HG03095 (cell line): ENCODE measurements around the gene METAP1D.

ENCODE experiments used
- ATAC-seq: cut with Tn5 transposase; IDR thresholded peaks from one replicate; pipeline ENCODE4 v1.9.1; 2021; ENCODE audit warnings: moderate library complexity; ENCODE audit not compliant: unreplicated experiment

The METAP1D gene

DNA sequence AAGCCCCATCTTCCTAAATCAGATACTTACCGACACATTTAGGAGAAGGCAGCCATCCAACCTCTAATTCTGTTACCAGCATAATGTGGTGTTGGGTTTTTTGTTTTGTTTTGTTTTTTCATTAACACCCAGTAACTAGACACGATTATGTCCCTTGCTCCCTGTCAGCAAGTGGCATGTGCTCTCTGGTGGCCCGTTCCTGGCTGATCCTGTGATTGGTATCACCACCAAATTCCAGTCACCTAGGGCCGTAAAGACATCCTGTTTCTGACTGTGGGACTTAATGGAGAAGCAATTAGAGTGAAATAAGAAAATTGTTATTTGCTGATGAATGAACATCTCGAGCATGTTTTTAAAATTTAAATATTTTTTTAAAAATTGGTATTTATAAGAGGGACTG lies 79.7 kb downstream of the METAP1D start:
- no peak for ATAC-seq

DNA sequence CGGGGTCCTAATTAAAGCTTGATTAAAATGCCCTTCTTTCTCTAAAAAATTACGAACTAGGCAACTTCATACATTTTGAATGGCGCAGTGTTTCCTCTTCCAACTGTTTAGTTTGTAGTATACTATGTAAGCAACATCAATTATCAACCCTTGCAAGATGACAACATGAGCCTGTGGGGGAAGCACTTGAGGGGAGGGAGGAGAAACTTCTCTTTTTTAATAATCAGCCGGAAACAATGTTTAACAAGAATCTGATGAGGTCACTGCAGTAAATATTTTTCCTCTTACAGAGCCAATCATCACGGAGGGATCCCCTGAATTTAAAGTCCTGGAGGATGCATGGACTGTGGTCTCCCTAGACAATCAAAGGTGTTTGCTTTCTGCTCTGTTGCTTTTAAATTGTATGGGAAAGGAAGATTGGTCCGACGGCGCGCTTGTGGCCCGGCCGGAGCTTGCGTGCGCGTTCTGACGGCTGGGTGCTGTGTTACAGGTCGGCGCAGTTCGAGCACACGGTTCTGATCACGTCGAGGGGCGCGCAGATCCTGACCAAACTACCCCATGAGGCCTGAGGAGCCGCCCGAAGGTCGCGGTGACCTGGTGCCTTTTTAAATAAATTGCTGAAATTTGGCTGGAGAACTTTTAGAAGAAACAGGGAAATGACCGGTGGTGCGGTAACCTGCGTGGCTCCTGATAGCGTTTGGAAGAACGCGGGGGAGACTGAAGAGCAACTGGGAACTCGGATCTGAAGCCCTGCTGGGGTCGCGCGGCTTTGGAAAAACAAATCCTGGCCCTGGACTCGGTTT lies 80.3 kb downstream of the METAP1D start:
- no peak for ATAC-seq

DNA sequence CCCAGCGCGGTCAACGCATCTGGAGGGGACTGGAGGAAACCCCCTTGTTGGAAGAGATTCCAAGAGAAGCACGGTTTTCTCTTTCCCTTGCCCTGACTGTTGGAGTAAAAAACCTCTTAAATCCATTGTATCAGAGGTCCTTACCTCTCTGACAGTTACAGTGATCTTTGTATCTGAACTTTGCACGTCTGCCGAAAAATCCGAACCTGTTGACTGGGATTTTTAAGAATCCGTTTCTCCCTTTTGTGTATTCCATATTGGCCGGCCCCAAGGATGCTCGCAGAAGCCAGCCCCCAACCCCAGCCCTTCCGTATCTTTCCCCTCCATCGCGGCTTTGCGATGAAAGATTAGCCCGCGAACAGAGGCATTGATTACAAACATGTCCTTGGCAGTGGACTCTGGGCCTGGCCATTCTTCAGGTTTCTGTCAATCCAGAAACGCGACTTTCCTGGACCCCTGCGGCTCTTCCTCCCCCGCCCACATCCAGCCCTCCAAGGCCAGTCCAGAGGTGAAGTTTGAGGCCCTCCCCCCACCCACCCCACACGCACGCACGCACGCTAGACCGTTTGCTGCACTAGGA lies 81.0 kb downstream of the METAP1D start:
- no peak for ATAC-seq

DNA sequence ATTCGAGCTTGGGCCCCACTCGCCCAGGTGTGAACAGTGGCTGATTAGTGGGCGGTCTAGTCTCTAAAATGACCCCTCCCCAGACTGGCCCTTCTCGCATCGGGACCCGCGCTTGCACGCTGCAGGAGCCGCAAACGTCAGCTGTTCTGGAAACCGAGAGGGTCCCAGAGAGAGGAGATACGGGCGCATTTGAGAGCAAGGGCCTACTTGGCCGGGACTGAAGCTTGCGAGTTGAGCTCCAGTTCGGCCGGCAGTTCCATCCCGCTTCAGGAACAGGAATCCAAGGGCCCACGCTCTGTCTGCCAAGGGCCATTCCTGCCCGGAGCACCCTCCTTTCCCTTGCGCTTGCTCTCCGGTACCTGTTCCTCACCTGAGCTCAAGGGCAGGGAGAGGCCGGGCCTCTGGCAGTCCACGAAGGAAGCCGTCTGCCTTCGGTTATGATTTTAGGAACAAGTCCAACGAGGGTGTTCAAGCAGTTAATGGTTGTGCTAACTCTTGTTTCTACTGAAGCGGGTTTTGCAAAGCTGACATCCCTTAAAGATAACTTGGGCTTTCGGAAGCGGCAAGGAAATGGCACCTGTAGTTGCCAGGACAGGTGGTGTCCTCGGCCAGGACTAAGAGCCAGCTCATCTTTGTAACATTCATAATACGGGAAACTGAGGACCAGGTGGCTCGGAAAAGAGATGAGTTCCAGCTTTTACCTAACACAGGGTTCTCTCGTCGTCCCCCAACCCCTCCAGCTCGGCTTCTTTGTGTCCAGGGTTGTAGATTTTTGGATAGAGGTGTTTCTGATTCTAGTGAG lies 81.7 kb downstream of the METAP1D start:
- no peak for ATAC-seq

DNA sequence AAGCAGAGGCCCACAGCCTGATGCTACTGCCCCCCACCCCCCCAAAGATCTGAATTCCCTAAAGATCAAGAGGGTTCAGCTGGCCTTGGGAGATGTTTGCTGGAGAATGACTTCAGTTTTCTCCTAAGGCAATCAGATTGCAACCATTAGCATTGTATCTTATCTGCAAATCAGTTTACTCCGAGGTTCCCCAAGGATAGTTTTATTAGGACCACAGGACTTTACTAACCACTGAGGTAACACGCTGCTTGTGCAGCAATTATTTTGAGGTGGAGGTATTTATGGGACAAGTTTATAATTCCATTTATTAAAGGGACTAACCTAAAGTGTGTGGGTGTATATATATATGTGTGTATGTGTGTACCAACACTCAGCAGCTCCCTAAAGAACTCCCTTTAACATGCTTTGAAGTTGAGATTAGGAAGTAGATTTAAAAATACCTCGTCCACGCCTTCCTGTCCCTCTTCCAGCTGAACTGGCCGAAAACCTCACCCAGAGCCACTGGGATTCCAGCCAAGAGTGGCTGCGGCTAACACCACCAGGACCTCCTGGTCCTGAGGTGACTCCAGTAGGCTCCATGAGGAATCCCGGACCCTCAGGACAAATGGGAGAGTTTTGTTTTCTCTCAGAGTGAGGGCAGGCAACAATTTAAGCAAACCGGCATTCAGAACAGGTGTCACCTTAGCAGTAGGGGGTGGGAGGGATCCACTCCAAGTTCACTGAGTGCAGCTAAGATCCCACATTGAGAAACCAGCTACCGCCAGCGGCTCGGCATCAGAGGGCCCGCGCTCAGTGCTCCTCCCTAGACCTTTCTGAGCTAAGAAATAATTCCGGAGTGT lies 82.6 kb downstream of the METAP1D start:
- ATAC-seq = no peak

DNA sequence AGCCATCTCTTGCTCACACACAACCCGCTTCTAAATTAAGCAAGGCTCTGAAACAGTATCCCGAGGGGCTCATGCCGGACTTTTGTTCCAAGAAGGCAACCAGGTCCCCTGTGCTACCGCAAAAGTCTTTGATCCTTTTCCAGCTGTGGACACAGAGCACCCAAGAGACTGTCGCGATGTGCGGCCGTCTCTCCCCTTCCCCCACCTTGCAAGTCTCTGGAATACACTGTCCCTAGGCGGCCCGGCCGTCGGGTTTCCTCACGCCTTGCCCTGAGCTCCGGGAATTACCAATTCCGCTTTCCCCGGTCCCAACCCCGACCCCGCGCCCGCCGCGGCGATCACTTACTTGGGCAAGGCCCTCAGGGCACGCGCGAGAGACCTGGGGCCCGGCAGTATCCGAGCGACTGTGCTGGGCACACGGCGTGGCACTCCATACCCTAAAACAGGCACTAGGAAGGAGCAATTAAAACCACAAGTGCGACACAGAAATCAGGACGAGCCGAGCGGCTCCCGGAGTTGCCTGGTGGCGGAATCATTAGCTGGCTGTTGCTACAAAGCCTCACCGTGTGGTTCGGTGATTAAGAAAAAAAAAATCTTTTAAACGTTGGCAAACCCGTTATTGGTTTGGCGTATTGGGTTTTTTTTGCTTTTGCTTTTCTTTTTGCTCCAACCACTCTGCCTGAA lies 83.3 kb downstream of the METAP1D start:
- ATAC-seq = no peak

DNA sequence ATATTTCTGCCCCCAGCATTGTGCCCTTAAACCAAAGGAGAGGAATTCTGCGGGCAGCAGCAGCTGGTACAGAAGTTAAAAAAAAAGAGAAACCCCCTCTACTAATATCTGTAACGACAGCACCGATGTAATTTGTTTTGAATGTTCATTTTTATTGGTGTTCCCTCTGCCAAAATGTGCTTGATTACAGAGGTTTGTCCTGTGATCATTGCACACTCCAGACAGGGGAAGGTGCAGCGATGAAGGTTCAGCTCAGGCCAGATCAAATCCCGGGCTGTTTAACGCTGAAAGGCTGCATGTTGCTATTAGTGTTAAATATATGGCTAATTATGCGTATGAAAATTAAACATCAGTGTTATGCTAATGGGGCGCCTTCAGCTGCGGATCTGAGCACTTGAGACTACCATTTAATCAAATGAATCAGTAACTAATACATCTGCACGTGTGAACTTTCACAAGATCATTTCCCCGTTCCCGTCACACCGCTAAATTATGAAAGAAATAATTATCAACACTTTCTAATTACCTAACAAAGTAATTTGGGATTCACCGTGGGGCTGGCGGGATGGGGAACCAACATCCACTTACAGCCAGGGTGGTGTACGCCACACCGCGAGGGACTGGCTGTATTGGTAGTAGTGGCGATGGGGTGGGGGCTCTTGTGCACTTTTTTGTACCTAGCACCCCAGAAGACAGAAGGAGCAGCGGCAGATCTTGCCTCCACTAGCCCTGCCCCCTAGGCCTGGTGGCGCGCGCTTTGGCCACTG lies 84.1 kb downstream of the METAP1D start:
- ATAC-seq = no peak

DNA sequence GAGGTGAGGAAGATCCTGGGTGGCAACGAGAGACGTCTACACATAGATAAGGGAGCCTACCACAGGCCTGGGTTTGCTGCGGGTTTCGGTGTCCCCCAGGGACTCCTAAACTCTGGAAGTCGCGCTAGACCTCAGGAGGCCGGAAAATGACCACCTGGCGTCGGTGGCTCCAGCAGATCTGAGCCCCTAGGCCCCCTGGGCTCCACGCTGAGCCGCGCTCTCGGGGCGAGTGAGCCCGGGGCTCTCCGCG lies 84.6 kb downstream of the METAP1D start:
- ATAC-seq = no peak

DNA sequence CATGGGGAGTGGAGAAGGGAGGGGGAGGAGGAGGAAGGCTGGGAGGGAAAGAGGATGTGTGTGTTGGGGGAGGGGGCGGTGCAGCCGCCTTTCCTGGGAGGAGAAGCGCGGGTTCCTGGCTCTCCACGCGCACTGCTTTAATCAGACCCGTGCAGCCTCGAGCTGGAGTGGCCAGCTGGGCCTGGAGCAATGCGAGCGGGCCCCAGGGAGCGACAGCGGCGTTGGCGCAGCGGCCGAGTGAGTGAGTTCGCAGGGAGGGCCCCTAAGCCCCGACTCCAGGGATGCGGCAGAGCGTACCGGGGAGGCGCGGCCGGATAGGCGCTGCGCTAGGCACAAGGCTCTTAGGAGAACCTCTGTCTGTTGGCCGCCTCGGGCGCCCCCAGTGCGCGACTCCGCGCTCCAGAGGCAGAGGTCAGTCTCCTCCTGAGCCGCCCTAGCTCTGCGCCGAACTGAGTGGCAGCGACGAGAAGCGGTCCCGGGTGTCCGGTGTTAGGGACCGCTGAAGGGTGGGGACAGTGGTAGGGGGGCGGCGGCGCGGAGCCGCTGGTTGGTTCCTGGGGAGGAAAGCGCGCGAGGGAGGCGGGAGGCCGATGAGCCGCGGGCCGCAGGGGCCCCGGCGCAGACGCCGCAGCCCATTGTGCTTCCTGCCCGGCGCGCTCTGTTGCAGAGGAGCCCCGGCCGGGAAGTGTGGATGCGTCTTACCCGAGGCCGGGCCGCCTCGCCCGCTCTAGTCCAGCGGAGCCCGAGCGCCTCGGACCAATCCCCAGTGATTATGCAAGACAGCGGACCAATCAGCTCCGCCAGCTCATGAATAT lies 85.1 kb downstream of the METAP1D start:
- ATAC-seq = peak; percentile 91

DNA sequence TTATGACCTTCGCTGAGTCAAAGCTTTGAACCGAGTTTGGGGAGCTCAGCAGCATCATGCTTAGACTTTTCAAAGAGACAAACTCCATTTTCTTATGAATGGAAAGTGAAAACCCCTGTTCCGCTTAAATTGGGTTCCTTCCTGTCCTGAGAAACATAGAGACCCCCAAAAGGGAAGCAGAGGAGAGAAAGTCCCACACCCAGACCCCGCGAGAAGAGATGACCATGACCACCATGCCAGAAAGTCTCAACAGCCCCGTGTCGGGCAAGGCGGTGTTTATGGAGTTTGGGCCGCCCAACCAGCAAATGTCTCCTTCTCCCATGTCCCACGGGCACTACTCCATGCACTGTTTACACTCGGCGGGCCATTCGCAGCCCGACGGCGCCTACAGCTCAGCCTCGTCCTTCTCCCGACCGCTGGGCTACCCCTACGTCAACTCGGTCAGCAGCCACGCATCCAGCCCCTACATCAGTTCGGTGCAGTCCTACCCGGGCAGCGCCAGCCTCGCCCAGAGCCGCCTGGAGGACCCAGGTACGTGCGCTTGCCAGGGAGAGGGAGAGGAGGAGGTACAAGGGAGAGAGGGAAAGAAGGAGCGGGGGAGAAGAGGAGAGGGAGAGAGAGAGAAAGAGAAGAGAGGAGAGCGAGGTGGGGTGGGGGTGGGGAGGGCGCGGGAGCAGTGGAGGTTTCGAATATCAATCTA lies 85.9 kb downstream of the METAP1D start, which contains the start of gene DLX1:
DLX1 (plus strand) TSS at position 48 of the 700 bp plus-strand sequence; CDS start at position 219, 171 bp downstream.
- ATAC-seq = peak; percentile 13

DNA sequence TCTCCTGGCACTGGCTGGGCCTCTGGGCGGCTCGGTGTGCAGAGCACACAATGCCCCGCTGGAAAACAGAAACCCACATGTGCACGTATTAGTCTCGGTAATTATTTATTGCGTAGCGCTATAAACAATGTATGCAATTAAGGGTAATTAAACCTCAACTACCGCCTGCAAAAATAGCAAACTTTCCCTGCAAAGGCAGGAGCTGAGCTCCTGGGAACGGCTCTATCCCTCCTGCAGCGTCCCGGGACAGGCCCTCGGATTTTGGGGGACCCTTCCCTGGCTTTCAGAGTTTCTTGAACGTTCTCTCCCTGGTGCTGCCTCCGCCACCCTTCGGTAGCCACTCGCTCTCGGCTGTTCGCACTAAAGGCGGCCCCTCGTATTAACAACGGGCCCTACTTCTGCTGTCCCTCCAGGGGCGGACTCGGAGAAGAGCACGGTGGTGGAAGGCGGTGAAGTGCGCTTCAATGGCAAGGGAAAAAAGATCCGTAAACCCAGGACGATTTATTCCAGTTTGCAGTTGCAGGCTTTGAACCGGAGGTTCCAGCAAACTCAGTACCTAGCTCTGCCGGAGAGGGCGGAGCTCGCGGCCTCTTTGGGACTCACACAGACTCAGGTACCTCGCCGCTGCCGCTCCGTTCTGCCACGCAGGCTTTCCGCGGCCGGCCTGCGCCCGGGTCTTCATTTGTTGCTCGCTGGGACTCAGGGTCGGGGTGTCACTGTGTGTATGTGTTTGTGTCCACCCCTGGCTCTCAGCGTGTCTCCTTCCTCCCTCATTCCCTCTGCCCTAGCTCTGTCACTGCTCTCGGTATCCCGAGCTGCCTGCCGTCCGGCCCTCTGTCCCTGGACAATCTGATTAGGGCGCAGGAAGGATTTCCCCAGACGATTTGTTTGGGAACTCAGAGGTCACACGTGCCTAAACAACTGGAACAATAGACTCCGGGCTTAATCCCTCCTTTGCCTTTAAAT lies 86.8 kb downstream of the METAP1D start:
- ATAC-seq = no peak

DNA sequence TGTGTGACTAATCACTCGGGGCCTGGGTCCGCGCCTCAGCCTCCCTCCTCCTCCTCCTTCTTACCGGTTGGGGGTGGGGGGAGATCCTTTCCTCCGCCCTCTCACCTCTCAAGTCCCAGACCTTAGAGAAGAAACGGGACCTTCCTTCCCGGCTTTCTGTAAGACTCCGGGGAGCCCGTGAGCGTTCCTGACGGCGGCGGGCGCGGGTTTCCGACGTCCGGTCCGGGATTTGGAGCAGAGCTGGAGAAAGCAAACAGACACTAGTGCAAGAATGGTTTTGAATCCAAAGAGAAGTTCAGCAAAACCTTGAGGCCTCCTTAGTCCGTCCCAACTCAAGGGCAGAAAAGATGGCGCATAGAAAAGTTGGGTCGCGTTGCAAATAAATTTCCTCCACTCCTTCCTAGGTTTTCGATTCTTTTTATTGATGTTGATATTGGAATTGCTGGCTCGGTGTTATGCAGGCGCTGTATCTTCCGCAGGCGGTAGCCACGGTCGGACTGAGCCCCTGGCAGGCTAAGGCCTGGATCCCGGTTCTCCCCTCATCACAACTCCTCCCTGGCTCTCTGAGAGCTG lies 87.5 kb downstream of the METAP1D start:
- no peak for ATAC-seq

DNA sequence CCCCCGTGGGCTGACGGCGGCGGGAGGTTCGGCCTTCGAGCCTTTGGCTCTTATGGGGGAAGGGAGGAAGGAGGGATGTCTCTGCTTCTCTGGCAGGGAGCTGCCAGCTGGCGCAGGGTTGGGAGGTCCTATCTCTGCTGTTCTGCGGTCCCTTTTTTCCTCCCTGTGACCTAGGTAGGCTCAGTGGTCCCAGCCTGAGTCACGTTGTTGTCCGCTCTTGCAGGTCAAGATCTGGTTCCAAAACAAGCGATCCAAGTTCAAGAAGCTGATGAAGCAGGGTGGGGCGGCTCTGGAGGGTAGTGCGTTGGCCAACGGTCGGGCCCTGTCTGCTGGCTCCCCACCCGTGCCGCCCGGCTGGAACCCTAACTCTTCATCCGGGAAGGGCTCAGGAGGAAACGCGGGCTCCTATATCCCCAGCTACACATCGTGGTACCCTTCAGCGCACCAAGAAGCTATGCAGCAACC lies 88.1 kb downstream of the METAP1D start:
- no peak for ATAC-seq

DNA sequence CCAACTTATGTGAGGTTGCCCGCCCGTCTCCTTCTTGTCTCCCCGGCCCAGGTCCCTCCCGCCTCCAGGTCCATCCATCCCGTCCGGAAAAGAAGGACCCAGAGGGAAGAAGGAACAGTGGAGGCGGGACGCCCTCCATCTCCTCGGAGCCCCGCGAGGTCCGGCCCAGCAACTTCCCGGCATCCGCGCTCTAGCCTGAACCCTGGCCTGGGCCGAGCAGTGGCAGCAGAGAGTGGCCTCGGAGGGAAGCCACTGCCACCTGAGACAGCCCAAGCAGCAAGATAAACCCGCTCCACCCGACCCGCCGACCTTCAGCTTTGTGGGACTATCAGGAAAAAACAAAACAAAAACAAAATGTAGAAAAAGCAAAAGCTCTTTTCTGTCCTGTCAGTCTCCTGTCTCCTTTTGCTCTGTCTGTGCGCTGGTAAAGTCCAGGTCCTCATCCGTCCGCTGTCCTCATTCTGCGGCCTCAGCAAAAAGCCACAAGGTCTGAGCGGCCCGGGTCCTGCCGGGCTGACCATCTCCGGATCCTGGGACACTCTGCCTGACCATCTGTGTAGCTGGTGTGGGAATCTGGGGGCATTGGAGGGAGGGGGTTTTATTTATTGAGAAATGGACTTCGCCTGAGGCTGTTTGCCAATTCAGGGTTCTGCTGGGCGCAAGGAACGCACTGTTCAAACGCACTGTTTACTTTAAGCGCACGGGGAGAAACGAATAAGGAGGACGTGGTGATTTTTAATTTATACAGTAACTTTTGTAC lies 88.7 kb downstream of the METAP1D start:
- no peak for ATAC-seq

DNA sequence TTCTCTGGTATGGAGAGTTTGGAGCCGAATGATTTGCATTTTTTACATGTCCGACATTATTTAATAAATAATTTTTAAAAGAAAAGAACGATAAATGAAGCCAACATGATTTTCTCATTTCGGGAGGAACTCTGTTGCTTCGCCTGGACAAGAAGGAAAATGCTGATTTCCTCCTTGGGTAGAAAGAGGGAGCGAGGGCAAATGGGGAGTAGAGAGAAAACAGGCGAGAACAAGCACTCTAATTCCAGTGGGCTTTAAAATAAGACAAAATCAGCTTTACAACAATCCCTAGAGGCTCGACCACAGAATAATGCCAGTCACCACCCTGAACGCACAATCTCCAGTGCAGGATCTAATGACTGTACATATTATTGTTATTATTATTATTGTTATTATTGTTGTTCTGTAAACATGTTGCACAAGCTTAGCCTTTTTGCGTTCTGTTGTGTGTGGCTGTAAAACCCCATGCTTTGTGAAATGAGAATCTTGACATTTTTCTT lies 89.3 kb downstream of the METAP1D start:
- no peak for ATAC-seq

DNA sequence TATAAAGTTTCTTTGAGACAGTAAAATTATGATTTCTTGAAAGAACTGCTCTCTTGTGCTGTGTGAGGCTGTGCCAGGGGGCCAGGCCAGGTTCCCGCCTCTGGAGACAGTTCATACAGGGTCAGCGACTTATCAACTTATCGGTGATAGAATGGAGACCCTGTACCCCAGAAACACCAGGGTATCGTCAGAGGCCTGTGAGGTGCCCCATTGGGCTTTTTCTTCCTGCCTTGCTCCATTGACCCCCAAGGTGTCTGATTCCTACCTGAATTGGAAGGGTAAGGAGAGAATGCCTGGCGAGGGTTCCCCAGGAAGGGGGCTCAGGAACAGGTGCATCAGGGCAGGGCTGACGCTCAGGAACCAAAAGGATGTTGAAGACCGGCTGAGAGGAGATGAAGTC lies 89.9 kb downstream of the METAP1D start:
- no peak for ATAC-seq
